RWPE1 (cell line): Measurements from ENCODE around the gene APLN.

Experiments used
- CTCF ChIA-PET: fragments of 350-600 bp; sonication (Branson Sonifier 250); formaldehyde crosslinking; extraction: SDS; loops from one replicate; lab custom pipeline; 2021; lab: Yijun Ruan, JAX
- POLR2A ChIA-PET: fragments of 400-600 bp; formaldehyde crosslinking; extraction: SDS; loops from one replicate; lab custom pipeline; 2020; ENCODE audit warnings: antibody characterized with exemption; ENCODE audit not compliant: low non-redundant PET; lab: Yijun Ruan, JAX
- DNase-seq: peaks from one replicate; pipeline ENCODE4 v3.0.0; 2012; ENCODE audit warnings: low spot score
- H3K27ac ChIP-seq: fragments of 450-650 bp; 2 replicates; pipeline ENCODE4 v1.5.1; 2017
- CTCF ChIP-seq: fragments of 450-650 bp; conservative IDR thresholded peaks from 2 replicates; pipeline ENCODE4 v1.5.1; 2017; ENCODE audit warnings: low read depth, mild to moderate bottlenecking

Gene APLN

GRCh38 chrX:129654652-129655546 is at the start of gene APLN:
TSS of gene APLN (minus strand) at chrX:129654956. CDS start at chrX:129654630, 326 bp downstream.
- H3K27ac ChIP-seq, result peak within 1 kb of the TSS; percentile 52
- ChIA-PET POLR2A (no interaction called here), CTCF (interaction anchor here (0.5 to 1.1 kb wide), 8 partner anchors 23 to 231 kb away, joined by 3 to 9 read pairs (median 5); no protein-coding TSS in a partner anchor)
- DNase-seq, result no peak
- no peak for TF ChIP-seq CTCF

GRCh38 chrX:129704491-129704890 is 49.7 kb upstream of the APLN start:
- ChIA-PET CTCF (interaction anchor here (0.6 kb wide), 1 partner anchor 1765 kb away, joined by 6 read pairs; no protein-coding TSS in a partner anchor), POLR2A (no interaction called here)
- no peak for TF ChIP-seq CTCF
- DNase-seq, result no peak
- no peak overlapping the region for H3K27ac ChIP-seq

GRCh38 chrX:129701624-129702069 is 46.9 kb upstream of the APLN start:
- DNase-seq, result no peak
- ChIA-PET POLR2A (no interaction called here), CTCF (interaction anchor here (0.7 kb wide), 1 partner anchor 11 kb away, joined by 3 read pairs; no protein-coding TSS in a partner anchor)
- TF ChIP-seq CTCF, result no peak
- H3K27ac ChIP-seq, result no peak overlapping the region

- no peak for DNase-seq
- POLR2A ChIA-PET, result no interaction called here
- CTCF ChIA-PET, result no interaction called here
- TF ChIP-seq CTCF, result no peak
- no peak overlapping the region for H3K27ac ChIP-seq
These were observed 45.8 kb upstream of the APLN start for GRCh38 chrX:129700536-129700935.

GRCh38 chrX:129698150-129698549 is 43.4 kb upstream of the APLN start:
- CTCF ChIA-PET, result interaction anchor here (1.1 kb wide), 1 partner anchor 29 kb away, joined by 4 read pairs; no protein-coding TSS in a partner anchor
- peak; percentile 36 for DNase-seq
- POLR2A ChIA-PET, result no interaction called here
- TF ChIP-seq CTCF, result no peak
- no peak overlapping the region for H3K27ac ChIP-seq

GRCh38 chrX:129697204-129697829 is 42.6 kb upstream of the APLN start:
- POLR2A ChIA-PET, result no interaction called here
- H3K27ac ChIP-seq, result no peak overlapping the region
- no peak for DNase-seq
- TF ChIP-seq CTCF, result no peak
- CTCF ChIA-PET, result interaction anchor here (1.1 kb wide), 1 partner anchor 29 kb away, joined by 4 read pairs; no protein-coding TSS in a partner anchor
